MM.1S (cell line): ENCODE measurements around the gene CD46.

Experiments used
- DNase-seq: peaks from one replicate; pipeline ENCODE4 v3.0.0-alpha.2; 2015
- H2AFZ ChIP-seq: fragments of 300-600 bp; sonication (generic); 2 replicates; pipeline ENCODE4 v1.6.0; 2016; ENCODE audit warnings: antibody characterized with exemption, low read length
- H3F3A ChIP-seq: fragments of 300-600 bp; sonication (generic); 2 replicates; pipeline ENCODE4 v1.6.1; 2016; ENCODE audit warnings: mild to moderate bottlenecking, antibody characterized with exemption, low read length, moderate library complexity, mixed read lengths; ENCODE audit not compliant: insufficient read depth
- H3K27ac ChIP-seq: fragments of 300-600 bp; sonication (generic); 2 replicates; pipeline ENCODE4 v1.5.1; 2016; ENCODE audit warnings: mild to moderate bottlenecking, low read length
- H3K27me3 ChIP-seq: fragments of 300-600 bp; sonication (generic); replicated peaks from 2 replicates; pipeline ENCODE4 v1.6.0; 2016; ENCODE audit warnings: low read length; ENCODE audit not compliant: insufficient read depth
- H3K36me3 ChIP-seq: fragments of 300-600 bp; sonication (generic); replicated peaks from 2 replicates; pipeline ENCODE4 v1.6.1; 2016; ENCODE audit warnings: mild to moderate bottlenecking, low read length, mixed read lengths; ENCODE audit not compliant: insufficient read depth
- H3K4me1 ChIP-seq: fragments of 300-600 bp; sonication (generic); 2 replicates; pipeline ENCODE4 v1.6.1; 2016; ENCODE audit warnings: low read length, mixed read lengths
- H3K4me2 ChIP-seq: fragments of 300-600 bp; sonication (generic); 2 replicates; pipeline ENCODE4 v1.6.0; 2016; ENCODE audit warnings: low read depth, low read length
- H3K4me3 ChIP-seq: fragments of 300-600 bp; sonication (generic); 2 replicates; pipeline ENCODE4 v1.5.1; 2016; ENCODE audit warnings: low read length, mixed read lengths
- H3K79me2 ChIP-seq: fragments of 300-600 bp; sonication (generic); 2 replicates; pipeline ENCODE4 v1.6.1; 2016; ENCODE audit warnings: mixed run types, low read length, mixed read lengths
- H3K9ac ChIP-seq: fragments of 300-600 bp; sonication (generic); 2 replicates; pipeline ENCODE4 v1.6.1; 2016; ENCODE audit warnings: low read length, mixed read lengths
- H3K9me2 ChIP-seq: fragments of 300-600 bp; sonication (generic); replicated peaks from 2 replicates; pipeline ENCODE4 v1.6.1; 2016; ENCODE audit warnings: mild to moderate bottlenecking, low read length, mixed read lengths; ENCODE audit not compliant: insufficient read depth
- H3K9me3 ChIP-seq: fragments of 300-600 bp; sonication (generic); replicated peaks from 2 replicates; pipeline ENCODE4 v1.6.1; 2016; ENCODE audit warnings: mild to moderate bottlenecking, low read length, mixed read lengths; ENCODE audit not compliant: insufficient read depth
- H4K20me1 ChIP-seq: fragments of 300-600 bp; sonication (generic); 2 replicates; pipeline ENCODE4 v1.6.1; 2016; ENCODE audit warnings: mild to moderate bottlenecking, low read length, moderate library complexity, mixed read lengths; ENCODE audit not compliant: insufficient read depth
- CTCF ChIP-seq: fragments of 300-600 bp; sonication (generic); IDR thresholded peaks from 2 replicates; pipeline ENCODE4 v1.5.1; 2016; ENCODE audit warnings: antibody characterized with exemption, low read length, mixed read lengths
- EZH2 ChIP-seq: fragments of 300-600 bp; sonication (generic); optimal IDR thresholded peaks from 2 replicates; pipeline ENCODE3; 2017; ENCODE audit warnings: low read depth, mild to moderate bottlenecking, antibody characterized with exemption, low read length, mixed read lengths
- EZH2phosphoT487 ChIP-seq: fragments of 300-600 bp; sonication (generic); IDR thresholded peaks from 2 replicates; pipeline ENCODE4 v1.6.1; 2018; ENCODE audit warnings: antibody characterized with exemption, low read length

CD46 gene

GRCh38 chr1:207837673-207838072, 85.8 kb downstream of the CD46 start:
- Histone ChIP-seq H3K4me2 (no peak overlapping the region), H3K4me1 (peaks cover 1% of the 10 kb centered on the region; the same call in 1 of the 2 replicates), H3K36me3 (no peaks in the 10 kb centered on the region), H3K9ac (no peak overlapping the region), H2AFZ (no peak overlapping the region), H3K27ac (no peak overlapping the region), H3K9me3 (no peaks in the 10 kb centered on the region), H3K27me3 (no peaks in the 10 kb centered on the region), H3K9me2 (no peaks in the 10 kb centered on the region), H3K79me2 (peaks cover 77% of the 10 kb centered on the region), H4K20me1 (no peaks in the 10 kb centered on the region), H3K4me3 (no peak overlapping the region), H3F3A (0 out of 2 replicates have a peak, but pooled peaks cover under 1% of the 10 kb centered on the region)
- DNase-seq = no peak
- TF ChIP-seq EZH2phosphoT487 = no peak
- TF ChIP-seq CTCF = no peak
- no peak for TF ChIP-seq EZH2

- Histone ChIP-seq H3K27ac (no peak overlapping the region), H4K20me1 (no peaks in the 10 kb centered on the region)
Observed at GRCh38 chr1:207838156-207839082, 86.6 kb downstream of the CD46 start.

GRCh38 chr1:207839083-207839413, 87.2 kb downstream of the CD46 start:
- Histone ChIP-seq H2AFZ (no peak overlapping the region), H3K27me3 (no peaks in the 10 kb centered on the region), H3K9me2 (no peaks in the 10 kb centered on the region), H3K27ac (no peak overlapping the region), H3K79me2 (peaks cover 74% of the 10 kb centered on the region), H3K4me3 (no peak overlapping the region), H3K4me2 (no peak overlapping the region), H3K4me1 (no peaks in the 10 kb centered on the region), H3K9me3 (no peaks in the 10 kb centered on the region), H3K9ac (no peak overlapping the region), H4K20me1 (no peaks in the 10 kb centered on the region), H3F3A (no peaks in the 10 kb centered on the region), H3K36me3 (no peaks in the 10 kb centered on the region)
- no peak for DNase-seq
- no peak for TF ChIP-seq CTCF
- no peak for TF ChIP-seq EZH2
- TF ChIP-seq EZH2phosphoT487 = no peak

More at GRCh38 chr1:207838156-207839082, 86.6 kb downstream of the CD46 start:
- Histone ChIP-seq H3K9ac (no peak overlapping the region), H3K9me3 (no peaks in the 10 kb centered on the region), H3K4me1 (no peaks in the 10 kb centered on the region), H3K9me2 (no peaks in the 10 kb centered on the region), H3K27me3 (no peaks in the 10 kb centered on the region), H3F3A (no peaks in the 10 kb centered on the region), H3K4me3 (no peak overlapping the region), H3K79me2 (peaks cover 75% of the 10 kb centered on the region), H3K36me3 (no peaks in the 10 kb centered on the region), H3K4me2 (no peak overlapping the region), H2AFZ (no peak overlapping the region)
- DNase-seq = no peak
- TF ChIP-seq EZH2 (no peak), EZH2phosphoT487 (no peak), CTCF (no peak)
